HG03103 (cell line): ENCODE results near the gene RPUSD3.
"Not testable (repeated sequence)": the region's sequence is repeated elsewhere in the genome, so short reads cannot be mapped to it uniquely, and the experiment has no call there.

Experiments
- ATAC-seq: cut with Tn5 transposase; IDR thresholded peaks from one replicate; pipeline ENCODE4 v1.9.1; 2021; ENCODE audit warnings: low read depth; ENCODE audit not compliant: unreplicated experiment

RPUSD3 gene, protein sequence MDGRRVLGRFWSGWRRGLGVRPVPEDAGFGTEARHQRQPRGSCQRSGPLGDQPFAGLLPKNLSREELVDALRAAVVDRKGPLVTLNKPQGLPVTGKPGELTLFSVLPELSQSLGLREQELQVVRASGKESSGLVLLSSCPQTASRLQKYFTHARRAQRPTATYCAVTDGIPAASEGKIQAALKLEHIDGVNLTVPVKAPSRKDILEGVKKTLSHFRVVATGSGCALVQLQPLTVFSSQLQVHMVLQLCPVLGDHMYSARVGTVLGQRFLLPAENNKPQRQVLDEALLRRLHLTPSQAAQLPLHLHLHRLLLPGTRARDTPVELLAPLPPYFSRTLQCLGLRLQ

DNA sequence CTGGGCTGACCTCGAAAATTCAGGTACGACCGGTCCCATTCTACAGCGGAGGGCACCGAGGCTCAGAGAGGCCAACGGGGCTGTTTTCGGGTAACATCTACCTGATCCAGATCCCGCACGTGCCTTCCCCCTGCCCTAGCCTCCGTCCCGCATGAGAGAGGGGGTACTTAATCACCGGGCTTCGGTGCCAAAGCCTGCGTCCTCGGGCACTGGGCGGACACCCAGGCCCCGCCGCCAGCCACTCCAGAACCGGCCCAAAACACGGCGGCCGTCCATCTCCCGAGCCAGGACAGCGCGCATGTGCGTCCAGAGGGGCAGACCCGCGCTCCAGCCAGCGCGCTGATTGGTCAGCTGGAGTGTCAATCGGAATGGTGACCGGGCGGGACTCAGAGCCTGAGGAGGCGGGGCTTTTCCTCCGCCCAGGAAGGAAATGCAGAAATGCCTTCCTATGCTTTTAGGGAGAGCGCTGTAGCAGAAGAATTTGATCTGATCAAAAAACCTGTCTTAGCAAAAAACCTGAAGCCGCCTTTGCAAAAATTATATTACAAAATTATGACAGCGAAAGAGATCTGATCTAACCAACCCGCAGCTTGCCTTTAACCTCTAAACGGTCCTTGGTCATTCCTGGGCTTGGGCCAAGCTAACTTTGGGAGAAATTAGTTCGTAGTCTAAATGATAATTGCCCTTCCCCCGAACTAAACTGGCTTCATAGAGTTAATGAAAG lies at the start of gene RPUSD3:
Gene RPUSD3 (minus strand): TSS at position 294 of the 724 bp plus-strand sequence. CDS start 18 bp downstream, at position 276.
- peak; percentile 98 for ATAC-seq

DNA sequence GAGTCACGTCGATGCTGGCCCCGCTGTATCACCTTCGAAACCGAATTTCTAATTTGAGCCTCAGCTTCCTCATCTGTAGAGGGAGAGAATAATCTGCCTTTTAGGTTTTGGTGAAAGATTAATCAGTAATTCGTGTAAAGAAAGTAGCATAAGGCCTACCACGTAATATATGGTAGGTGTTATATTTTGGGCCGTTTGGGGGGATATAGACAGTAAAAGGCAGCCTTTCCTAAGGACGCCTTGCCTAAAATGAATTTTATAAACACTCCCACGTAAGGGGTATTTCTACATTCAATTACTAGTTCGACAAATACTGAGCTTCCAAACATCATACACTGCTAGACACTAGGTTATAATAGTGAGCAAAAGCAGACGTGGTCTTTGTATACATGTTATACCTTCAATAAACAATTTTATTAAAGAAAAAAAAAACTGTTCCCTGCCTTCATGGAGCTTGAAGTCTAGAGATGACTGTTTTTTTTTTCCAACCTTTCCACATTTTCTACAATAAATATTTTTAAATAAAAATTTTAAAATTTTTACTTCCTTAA lies 47.3 kb upstream of the RPUSD3 start:
- no peak for ATAC-seq

DNA sequence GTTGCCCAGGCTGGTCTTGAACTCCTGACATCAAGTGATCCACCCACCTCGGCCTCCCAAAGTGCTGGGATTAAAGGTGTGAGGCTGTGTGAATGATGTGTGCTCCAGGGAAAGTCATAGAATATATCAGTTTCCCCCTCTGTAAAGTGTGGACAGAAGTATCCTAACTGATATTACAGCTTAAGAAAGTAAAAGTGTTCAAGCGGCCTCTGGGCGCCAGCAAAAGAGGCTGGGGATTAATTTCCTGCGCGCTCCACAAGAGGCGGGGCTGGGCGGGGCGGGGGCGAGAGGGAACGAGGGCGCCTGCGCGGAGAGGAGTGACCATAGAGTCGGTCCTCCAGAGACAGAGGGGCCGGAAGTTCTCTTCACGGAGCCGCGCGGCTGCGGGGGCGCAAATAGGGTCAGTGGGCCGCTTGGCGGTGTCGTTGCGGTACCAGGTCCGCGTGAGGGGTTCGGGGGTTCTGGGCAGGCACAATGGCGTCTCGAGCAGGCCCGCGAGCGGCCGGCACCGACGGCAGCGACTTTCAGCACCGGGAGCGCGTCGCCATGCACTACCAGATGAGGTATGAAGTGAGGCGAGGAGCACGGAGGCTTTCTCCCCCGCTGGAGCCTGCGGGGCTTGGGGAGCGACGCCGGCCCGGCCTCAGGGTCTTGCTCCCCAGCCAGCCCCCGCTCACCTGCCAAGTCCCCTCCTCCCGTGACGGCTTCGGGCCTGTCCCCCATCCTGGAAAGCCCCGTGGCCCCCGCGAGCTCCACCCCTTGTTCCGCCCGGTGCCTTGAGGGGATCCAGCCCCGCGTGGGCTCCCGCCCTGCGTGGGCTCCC lies 46.7 kb upstream of the RPUSD3 start, which contains the start of gene JAGN1:
Gene JAGN1 (plus strand): TSS at position 362 of the 823 bp plus-strand sequence. CDS start 113 bp downstream, at position 475.
- peak; percentile 76 for ATAC-seq

DNA sequence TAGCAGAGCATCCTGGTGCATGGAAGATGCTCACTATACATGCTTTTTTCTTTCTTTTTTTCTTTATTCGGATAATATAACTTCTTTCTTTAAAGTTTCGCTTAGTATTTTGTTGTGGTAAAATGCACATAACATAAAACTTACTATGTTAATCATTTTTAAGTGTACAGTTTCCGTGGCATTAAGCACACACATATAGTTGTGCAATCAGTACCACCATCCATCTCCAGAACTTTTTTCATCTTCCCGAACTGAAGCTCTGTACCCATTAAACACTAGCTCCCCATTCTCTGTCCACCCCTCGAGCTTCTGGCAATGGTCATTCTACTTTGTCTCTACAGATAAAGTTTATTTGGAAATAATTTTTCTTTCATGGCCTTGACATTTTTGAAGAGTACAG lies 45.6 kb upstream of the RPUSD3 start:
- no peak for ATAC-seq

DNA sequence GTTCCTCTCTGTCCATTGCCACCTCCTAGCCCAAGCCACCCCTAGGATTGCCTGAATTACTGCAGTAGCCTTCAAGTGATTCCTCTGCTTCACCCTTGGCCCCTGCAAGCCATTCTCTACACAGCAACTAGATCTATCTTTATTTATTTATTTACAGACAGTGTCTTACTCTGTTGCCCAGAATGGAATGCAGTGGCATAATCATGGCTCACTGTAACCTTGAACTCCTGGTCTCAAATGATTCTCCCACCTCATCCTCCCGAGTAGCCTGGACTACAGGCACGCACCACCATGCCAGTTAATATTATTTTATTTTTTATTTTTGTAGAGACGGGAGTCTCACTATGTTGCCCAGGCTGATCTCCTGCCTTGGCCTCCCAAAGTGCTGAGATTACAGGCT lies 44.7 kb upstream of the RPUSD3 start:
- ATAC-seq = no peak

DNA sequence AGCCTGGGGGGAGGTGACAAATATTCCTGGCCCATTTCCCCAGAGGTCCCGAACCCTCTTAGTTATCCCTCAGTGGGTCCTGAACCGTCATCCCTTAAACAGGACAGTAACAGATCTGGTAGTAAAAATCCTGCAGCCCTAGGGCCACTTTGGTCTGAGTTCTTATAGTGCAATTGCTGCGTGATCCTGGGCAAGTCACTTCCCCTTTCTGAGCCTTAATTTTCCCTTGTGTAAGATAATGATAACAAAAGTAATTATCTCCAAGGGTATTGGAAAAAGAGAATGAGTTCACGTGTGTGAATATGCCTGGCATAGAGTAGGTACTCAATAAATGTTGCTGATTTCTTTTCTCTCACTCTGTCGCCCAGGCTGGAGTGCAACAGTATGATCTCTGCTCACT lies 43.7 kb upstream of the RPUSD3 start:
- ATAC-seq = no peak

DNA sequence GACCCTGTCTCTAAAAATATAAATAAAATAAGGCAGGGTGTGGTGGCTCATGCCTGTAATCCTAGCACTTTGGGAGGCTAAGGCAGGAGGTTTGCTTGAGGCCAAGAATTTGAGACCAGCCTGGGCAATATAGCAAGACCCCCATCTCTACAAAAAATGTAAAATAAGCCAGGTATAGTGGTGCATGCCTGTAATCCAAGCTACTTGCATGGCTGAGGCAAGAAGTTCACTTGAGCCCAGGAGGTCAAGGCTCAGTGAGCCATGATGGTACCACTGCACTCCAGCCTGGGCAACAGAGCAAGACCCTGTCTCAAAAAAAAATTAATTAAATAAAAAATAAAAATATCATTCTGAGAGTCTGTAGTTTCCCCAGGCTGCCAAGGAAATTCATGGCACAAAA lies 42.5 kb upstream of the RPUSD3 start:
- ATAC-seq = no peak

DNA sequence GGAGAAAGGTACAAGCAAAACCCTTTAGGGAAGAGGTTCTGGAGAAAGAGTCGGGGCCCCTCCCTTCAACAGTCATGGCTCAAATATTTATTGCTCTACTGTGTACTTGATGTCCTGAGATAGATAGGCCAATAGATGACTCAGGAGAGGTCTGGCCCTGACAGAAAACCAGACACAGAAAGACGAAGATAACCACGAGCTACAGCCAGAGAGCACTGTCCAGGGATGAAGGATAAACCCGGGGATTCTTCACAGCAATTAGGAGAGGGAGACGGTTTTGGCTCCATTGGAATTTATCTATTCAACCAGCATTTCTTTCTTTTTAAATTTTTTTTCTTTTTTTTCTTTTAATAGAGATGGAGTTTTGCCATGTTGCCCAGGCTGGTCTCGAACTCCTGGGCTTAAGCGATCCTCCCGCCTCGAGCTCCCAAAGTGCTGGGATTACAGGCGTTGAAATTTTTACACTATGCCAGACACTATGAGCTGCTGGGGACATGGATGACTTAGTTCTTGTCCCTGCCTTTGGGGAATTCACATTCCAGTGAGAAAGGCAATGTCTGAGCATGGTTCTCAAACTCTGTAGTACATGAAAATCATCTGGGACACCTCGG lies 40.9 kb upstream of the RPUSD3 start:
- ATAC-seq = no peak

DNA sequence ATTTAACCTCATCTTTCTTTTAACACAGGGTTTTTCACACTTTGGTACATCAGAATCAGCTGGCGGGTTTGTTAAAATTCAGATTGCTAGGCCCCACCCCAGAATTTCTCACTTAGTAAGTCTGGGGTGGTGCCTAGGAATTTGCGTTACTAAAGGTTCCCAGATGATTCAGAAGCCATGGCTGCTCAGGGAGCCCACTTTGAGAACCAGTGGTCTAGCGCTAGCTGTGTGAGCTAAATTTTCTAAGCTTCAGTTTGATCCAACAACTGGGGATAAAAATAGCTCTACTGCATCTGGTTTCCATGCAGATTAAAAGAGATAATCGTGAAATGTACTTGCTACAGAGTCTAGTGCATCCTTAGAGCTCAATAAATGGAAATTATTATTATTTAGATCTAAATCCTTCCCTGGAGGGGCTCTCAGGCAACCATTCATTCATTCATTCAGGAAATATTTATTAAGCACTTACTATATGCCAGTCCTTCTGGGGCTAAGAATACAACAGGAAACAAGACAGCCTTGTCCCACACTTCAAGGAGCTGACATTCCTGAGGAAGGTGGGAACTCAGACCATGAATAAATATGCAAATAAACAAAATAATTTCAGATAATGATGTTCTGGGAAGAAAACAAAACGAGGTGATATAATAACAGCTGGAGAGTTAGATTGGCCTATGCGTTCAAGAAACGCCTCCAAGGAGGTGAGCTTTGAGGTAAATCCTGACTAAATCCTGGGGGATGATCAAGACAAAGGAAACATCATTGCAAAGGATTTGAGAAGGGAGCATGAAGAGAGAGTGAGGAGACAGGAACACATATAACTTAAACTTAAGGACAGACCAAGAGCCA lies 40.1 kb upstream of the RPUSD3 start:
- no peak for ATAC-seq

DNA sequence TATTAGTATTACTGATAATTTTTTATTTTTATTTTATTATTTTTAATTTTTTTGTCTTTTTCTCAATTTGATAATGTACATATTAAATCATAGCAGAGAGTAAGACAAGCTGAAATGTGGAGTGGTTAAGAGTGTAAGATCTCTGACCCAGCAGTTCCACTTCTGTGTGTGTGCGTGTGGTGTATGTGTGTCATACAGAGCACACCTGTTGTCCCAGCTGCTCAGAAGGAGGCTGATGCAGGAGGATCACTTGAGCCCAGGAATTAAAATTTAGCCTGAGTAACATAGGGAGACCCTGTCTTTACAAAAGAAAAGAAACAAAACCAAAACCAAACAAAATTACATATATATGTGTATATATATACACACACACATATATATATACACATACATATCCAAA lies 37.6 kb upstream of the RPUSD3 start:
- ATAC-seq = no peak

DNA sequence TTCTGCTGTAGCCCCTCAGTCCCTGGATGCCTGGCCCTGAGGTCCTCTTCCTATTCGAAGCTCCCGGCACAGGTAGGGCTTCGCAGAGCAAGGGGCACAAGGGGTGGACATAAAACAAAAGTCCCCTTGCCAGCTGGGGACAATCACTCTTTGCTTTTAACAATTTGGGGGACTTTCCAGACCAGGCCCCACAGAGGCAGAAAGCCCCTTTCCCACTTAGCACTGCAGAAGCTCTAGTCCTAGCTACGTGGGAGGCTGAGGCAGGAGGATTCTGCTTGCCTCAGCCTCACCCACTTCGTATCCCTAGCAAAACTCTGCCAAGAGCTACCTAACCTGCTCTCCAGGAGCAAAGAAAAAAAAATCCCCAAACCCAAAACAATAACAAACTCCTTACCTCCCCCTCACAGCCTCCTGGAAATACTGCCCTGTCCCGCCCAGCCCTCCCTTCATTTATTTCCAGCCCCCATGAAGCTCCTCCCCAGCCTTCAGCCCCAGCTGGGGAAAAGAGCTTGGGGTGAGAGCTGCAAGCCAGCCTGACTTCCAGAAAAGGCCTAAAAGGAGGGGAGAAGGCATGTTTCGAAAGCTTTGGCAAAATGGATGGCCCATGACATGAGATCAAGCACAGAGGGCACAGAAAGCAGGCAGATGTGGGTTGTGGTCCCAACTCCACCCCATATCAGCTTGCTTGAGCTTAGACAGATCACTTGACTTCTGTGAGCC lies 36.2 kb upstream of the RPUSD3 start, which contains the start of gene CIDEC:
Gene CIDEC (minus strand): TSS at position 424 of the 720 bp plus-strand sequence. CDS start 1,767 bp downstream, outside the sequence.
- ATAC-seq = no peak

DNA sequence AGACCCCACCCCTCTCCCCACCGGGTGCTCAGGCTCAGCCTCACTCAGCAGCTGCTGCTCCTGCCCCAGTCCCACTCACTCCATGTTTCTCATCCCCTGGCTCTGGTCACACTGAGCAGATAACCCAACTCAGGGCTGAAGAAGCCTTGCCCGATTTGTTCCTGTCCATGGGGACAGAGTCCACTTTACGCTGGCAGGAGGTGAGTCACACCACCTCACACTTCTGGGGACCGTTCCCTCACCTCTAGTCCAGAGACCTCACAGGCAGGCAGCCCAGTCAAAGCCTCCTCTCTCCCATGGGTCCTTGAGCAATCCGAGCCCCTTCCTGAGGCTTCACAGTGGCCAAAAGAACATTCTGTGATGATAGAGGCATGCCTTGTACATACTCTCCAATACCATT lies 34.9 kb upstream of the RPUSD3 start:
- no peak for ATAC-seq

DNA sequence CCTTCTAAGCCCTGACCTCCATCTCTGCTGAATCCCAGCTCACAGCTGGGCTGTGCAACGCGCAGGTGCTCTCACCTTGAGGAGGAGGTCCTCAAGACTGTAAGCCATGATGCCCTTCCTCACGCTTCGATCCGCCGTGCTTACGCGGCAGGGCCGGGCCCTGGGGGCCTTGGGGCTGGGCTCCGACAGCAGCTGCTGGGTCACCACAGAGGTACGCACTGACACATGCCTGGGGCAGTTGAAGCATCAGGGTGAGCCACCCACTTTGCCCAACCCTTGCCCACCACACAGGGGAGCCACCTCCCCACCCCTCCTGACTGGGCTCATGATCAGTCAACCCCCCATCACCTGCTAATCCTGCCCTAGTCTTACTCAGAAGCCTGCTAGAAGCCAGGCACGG lies 33.2 kb upstream of the RPUSD3 start:
- no peak for ATAC-seq

DNA sequence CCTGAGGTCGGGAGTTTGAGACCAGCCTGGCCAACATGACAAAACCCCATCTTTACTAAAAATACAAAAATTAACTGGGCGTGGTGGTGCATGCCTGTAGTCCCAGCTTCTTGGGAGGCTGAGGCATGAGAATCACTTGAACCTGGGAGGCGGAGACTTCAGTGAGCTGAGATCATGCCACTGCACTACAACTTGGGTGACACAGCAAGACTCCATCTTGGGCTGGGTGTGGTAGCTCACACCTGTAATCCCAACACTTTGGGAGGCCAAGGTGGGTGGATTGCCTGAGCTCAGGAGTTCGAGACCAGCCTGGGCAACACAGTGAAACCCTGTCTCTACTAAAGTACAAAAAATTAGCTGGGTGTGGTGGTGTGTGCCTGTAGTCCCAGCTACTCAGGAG lies 32.4 kb upstream of the RPUSD3 start:
- ATAC-seq = not testable (repeated sequence)

DNA sequence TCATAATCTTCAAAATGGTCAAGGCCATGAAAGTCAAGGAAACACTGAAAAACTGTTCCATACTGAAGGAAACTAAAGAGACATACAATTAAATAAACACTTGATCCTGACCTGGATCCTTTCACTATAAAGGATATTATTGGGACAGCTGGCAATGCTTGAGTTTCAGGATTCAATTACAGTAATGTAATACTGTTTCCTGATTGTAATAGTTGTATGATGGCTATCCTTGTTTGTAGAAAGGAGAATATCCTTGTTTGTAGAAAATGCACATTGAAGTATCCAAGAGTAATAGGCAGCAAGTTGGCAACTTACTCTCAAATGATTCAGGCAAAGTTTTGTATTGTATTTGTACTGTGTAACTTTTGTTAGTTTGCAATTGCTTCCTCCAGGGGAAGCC lies 31.6 kb upstream of the RPUSD3 start:
- ATAC-seq = no peak

DNA sequence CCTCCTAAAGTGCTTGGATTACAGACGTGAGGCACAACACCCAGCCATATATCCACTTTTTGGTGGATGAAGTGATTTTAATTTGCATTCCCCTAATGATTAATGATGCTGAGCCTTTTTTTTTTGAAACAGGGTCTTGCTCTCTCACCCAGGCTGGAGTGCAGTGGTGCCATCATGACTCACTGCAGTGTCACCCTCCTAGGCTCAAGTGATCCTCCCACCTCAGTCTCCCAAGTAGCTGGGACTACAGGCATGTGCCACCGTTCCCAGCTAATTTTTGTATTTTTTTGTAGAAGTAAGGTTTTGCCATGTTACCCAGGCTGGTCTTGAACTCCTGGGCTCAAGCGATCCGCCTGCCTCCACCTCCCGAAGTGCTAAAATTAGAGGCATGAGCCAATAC lies 28.3 kb upstream of the RPUSD3 start:
- not testable (repeated sequence) for ATAC-seq

DNA sequence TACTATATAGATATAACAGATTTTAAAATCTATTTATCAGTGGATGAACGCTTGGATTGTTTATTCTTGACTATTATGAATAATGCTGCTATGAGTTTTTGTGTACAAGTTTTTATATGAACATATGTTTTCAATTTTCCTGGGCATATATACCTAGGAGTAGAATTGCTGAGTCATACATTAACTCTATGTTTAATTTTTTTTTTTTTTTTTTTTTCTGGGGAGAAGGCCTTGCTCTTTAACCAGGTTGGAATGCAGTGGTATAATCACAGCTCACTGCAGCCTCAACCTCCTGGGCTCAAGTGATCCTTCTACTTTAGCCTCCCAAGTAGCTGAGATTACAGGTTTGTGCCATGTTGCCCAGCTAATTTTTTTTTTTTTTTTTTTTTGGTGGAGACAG lies 27.2 kb upstream of the RPUSD3 start:
- ATAC-seq = no peak

DNA sequence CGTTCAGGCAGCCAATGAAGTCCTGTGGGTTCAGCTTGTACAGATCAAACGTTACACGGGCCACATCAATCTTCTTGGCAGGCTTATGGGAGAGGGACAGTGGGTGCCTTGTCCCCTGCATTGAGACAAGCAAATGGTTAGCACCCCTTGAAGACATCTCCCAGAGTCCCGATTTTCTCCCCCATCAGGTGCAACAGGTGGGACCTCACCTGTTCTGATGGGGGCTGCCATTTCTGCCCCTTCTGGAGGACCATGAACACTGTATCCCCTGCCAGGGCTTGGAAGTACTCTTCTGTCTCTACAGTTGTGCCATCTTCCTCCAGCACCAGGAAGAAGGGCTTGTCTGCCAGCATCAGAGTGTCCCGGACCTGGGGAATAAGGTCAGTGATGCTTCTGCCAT lies 26.1 kb upstream of the RPUSD3 start:
- ATAC-seq = no peak

DNA sequence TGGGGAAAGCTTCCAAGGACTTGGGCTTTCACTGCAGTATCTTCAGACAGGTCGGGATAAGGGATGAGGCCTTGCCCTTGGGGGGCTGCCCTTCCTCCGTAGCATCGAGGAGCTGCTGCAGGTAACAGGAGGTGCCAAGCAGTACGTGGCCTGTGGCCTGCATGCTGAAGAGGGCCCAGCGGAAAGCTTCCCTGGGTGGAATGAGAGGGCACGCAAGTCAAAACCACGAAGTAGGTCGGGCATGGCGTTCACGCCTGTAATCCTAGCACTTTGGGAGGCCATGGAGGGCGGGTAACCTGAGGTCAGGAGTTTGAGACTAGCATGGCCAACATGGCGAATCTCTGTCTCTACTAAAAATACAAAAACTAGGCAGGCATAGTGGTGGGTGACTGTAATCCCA lies 23.3 kb upstream of the RPUSD3 start:
- no peak for ATAC-seq
